SKM-1 treated with dmso at 0.1 percent for 144 hours (cell line): Measurements from ENCODE around the gene MCTP1.
"Not testable (repeated sequence)": the region's sequence is repeated elsewhere in the genome, so short reads cannot be mapped to it uniquely, and the experiment has no call there.

Experiments used
- DNase-seq: peaks from one replicate; lab custom pipeline; 2025; ENCODE audit not compliant: unreplicated experiment; lab: John Stamatoyannopoulos, UW

MCTP1 gene

DNA sequence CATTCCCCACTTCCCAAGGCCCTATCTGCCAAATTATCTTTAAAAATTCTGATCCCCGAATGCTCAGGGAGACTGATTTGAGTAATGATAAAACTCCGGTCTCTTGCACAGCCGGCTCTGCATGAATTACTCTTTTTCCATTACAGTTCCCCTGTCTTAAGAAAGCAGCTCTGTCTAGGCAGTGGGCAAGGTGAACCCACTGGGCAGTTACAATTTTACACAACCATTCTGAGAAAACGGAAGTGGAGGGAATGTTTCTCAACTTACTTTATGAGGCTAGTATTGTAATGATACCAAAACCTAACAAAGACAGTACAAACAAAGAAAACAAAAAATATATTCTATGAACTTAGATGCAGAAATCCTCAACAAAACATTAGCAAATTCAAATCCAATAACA is 100.0 kb downstream of the MCTP1 start:
- peak; percentile 85 for DNase-seq

DNA sequence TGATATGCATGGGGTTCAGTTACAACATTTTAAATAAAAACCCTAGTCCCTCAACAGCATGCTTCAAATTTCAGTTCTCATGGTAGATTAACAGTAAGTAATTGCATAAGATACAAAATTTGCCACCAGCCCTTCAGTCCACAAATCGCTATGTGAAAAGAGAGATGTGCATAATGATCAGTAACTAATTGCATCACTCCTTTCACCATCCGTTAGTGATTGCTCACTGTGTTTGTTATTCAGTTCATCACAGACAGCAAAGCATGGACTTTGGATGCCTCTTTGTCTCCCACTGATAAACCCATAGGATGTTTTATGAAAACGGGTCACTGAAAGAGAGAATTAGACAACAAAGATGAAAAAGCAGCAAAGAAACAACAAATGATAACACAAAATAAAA is 103.2 kb downstream of the MCTP1 start:
- no peak for DNase-seq

DNA sequence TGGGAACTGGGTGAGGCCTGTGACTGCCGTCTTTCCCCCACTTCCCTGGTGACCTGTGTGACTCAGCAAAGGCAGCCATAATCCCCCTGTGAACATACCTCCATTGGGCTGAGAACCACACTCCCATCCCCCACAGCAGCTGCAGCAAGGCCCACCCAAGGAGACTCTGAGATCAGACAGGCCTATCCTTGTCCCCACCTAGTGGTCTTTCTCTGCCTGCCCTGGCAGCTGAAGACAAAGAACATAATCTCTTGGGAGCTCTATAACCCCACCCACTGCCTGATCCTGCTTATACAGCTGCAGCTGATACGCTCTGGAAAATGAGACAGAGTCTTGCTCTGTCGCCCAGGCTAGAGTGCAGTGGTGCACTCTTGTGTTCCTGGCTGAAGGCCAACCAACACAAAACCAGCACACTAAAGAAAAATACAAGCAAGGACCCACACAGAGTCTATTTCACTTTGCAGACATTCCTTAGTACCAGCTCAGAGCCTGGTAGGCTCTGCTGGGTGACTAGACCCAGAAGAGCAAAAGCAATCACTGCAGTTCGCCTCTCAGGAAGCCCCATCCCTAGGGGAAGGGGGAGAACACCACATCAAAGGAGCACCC is 106.7 kb downstream of the MCTP1 start:
- no peak for DNase-seq

DNA sequence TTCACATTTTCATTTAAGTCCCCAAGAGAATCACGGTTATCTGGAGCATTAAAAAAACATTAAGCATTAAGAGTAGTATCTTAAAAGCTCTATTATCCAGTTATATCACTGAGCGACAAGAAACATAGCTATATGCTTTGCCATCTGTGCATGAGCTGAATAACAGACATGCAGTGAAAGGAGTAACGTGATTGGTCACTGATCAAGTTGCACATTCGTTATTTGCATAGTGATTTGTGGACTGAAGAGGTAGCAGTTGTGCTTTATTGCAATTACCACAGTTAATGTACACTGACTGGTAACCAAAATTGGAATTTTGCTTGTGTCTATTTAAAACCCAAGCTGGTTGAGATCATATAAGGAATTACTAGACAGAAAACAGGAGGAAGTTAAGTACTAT is 107.4 kb downstream of the MCTP1 start:
- DNase-seq: no peak

DNA sequence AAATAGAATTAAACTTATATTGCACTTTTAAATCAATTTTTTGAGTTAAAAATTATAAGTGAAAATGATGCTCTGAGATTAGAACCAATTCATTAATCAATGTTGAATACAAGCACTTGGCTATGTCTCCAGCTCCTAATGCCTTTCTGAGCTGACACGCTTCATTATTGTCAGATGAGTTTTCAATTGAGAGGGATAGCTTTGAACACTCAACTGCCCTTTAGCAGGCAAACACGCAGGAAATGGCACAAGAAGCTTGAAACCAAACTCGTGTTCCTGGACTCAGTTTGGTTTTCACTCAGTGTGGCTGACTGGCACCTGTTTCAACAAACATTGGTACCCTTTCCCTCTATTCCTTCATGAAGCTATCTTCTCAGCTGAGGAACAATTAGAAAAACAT is 109.8 kb downstream of the MCTP1 start:
- DNase-seq: no peak

DNA sequence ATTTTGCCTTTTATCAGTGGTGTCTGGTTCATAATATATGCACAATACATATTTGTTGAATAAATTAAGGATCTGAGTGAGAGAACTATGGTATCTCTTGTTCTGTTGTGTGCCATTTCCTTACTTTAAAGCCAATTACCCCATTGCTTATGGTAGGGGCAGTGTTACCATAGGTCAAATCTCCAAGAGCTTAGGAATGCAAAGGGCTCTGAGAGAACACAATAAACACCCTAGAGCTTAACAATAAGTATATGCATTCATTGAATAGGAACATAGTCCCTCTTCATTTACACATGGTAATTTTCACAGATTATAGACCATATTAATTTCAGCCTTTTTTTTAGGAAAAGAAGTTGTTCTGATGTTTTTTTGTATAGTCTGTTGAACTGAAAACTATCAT is 112.2 kb downstream of the MCTP1 start:
- DNase-seq: no peak

DNA sequence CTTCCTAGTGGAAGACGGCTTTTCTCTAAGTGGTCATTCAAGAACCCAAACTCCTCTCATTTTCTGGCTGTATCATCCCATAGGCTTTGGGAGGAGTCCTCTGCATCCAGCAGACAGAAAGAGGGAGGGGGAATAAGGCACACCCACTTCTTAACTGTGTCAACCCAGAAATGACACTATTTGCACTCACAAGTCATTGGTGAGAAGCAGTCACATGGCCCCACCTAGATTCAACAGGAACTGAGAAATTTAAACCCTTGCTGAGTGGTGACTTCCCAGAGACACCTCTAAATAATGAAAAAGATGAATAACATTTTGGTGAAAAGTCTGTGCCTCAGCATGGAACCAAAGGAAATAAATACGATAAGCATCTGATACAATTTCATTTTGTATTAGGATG is 120.0 kb downstream of the MCTP1 start:
- DNase-seq: no peak

DNA sequence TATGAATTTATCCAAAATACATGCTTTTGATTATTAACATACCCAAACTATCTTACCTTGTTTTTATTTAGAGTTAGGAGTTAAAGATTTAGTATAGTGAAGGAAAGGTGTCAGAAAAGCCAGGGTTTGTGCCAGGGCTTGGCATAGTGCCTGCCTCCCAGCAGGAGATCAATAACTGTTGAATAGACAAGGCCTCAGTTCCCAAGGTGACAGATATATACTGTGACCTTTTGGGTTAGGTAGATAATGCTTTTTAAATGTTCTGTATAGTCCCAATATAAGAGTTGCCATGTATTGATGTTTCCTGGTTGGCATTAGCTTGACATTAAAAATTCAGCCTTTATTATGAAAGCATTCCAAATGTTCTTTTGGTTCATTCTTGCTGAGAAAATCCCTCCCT is 121.8 kb downstream of the MCTP1 start:
- DNase-seq: no peak

DNA sequence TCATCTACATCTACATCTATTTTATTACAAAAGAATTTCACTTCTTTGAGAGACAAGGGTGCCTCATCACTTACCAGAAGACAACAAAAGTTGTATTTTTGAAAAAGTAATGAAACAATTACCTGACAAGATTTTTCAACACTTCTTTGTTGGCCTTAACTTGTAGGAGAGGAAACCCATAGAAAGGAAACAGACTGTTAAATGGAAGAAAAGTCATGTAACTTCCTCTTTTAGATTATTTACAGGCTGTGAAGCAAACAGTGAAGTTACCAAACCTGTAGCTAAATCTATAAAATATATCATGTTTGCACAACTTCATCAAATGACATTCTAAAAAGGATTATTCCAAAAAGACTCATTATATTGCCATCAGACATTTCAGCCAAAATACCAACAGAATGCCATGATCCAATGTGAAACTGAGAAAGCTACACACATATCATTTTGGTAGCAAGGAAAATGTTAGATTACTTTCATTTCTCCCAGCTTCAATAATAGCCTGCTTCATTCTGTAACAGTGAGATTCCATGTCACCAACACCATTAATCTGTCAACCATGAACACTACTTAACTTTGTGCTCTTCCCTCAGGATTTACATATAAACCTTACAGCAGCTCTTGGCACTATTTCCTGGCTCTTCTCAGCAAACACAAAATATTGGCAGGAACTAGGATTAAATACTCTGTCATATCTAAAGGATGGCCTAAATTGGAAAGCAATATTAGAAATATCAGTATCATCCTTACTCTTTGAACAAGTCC is 122.5 kb downstream of the MCTP1 start:
- DNase-seq: peak; percentile 71

DNA sequence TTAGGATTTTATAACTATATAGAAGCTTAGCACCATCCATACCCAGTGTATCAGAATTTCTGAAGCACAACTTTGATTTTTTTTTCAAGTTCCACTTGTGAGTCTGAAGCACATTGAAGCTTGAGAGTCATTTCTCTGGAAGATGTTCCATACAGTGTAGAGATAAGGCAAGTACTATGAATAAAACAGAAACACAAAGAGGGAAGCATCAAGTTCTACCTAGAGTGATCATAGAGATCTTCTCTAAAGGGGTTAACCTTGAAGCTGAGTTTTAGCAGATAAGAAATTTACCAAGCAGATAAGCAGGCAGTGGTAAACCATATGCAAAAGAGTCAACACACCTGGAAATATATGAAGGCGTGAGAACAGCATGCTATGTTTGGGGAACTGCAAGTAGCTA is 125.3 kb downstream of the MCTP1 start:
- DNase-seq: no peak

DNA sequence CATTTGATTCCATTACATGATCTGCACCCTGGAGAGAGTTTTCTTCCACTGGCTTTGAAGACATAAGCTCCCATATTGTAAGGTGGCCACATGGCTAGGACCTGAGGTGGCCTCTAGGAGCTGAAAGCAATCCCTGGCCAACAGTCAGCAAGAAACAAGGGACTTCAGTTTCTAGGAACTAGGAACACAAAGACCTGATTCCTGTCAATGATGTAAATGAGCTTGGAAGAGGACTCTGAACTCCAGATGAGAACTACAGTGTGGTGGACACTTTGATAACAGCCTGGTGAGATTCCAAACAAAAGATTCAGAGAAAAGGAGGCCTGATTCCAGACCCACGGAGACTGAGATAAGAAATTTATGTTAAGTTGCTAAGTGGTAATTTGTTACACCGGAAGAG is 129.0 kb downstream of the MCTP1 start:
- DNase-seq: no peak

DNA sequence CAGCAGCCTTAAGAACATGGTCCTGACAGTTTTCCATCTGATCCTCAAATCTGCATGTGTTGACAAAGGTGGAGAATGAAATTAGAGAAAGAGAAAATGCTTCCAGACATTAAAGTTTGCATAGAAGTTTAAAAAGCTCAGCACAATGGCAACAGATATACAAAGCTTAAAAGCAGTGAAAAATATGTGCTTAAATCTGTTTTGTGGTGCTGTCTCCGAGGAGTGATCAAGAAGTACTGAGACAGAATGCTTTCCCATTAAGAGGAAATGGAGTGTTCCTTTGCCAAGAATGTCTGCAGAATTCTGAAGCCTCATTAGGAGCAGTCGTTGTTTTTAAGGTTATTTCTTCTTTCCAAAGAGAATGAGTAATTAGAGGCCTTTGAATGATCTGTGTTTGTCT is 131.4 kb downstream of the MCTP1 start:
- DNase-seq: no peak

DNA sequence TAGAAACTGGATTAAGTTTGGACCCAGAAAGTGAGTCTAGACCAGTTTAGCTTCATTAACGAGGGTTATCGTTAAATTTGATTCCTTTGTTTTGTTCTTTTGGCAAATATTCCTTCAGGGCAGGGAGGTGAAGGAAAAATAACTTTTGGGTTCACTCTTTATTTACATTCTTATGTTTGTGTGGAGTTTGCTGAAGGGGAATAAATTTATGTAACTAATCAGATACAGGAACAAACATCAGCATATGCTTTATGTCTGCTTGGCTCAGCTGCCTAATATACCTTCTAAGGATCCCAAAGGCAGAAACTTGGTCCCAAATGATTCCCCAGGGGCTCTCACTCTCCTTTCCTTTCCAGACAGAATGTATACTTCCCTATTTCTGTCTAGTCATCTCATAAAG is 132.4 kb downstream of the MCTP1 start:
- no peak for DNase-seq

DNA sequence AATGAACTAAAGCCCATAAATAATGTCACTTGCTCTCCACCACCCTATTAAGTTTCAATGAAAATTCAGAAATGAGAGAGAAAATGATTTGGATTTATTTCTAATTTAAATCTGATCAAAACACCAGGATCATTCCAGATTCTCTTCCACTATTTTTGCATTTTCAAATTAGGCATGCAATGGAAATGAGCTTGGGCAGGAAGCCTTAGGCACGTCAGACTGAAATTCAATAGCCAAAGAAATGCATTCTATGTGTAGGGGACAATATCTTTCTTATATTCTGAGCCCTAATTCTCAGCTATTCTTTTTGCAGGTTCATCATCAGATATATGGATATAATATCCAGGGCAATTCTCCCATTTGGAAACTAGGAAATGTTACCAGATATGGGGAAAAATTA is 132.8 kb downstream of the MCTP1 start:
- DNase-seq: no peak

DNA sequence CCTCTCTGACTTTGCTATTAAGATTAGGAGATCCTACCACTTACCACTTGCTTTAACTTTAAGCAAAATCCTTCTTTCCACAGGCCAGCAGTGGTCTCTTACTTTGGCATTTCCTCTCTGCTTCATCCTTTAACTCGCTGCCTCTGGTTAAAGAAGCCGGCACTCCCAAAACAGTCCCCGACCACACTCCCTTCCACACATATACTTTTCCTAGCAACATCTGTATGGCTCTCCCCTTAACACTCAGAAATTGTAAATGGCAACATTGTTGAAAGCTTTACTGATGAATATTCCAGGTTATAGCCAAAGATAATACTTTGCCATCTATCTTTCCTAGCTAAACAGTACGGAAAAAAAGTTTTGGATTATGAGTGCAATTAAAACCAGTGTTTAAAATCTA is 133.2 kb downstream of the MCTP1 start:
- DNase-seq: no peak

DNA sequence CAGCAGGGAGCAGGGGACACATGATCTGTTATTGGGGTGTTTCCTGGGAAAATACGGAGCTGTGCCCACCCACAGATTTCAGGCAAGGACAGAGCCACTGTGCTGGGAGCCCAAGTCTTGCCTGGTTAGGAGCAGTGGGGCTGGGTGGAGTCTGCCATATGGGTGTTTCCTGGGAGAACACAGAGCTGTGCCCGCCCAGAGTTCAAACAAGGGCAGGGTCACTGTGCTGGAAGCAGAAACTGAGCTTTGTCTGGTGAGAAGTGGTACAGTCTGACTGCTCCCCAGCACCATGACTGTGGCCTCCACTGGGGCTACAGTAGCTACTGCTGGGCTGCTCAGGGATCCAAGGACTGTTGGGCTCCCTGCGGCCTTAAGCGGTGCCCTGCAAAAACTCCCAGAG is 135.5 kb downstream of the MCTP1 start:
- DNase-seq: no peak

DNA sequence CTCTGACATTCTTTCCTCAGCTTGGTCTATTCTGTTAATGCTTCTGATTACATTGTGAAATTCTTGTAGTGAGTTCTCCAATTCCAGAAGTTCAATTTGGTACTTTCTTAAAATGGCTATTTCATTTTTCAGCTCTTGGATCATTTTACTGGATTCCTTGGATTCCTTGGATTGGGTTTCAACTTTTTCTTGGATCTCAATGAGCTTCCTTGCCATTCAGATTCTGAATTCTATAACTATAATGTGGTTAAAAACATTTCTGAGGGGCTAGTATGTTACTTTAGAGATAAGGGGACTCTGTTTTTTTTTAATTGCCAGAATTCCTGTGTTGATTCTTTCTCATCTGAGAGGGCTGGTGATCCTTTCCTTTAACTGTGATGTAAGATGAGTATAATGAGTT is 136.4 kb downstream of the MCTP1 start:
- no peak for DNase-seq

DNA sequence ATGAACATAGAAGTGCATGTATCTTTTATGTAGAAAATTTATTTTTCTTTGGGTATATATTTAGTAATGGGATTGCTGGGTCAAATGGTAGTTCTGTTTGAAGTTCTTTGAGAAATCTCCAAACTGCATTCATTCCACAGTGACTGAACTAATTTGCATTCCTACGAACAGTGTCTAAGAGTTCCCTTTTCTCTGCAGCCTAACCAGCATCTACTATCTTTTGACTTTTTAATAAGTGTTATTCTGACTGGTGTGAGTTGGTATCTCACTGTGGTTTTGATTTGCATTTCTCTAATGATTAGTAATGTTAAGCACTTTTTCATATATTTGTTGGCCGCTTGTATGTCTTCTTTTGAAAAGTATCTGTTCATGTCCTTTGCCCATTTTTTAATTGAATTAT is 141.0 kb downstream of the MCTP1 start:
- DNase-seq: not testable (repeated sequence)

DNA sequence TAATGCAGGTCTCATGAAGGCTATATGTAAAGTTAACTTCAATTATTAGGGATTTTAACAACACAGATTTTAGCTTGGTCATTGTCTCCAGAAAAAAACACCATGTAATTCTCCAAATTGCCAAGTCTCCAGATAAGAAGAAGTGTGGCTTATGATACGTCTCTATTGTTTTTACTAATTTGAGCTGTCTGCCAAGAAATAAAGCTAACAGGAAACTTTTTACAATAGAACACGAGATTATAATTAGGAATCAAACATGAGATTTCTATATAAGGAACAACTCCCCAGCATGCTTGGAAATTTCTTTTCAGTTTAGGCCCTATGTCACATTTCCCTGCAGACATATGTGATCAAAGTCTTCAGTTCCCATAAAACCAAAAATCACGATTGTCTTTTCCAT is 142.7 kb downstream of the MCTP1 start:
- no peak for DNase-seq

DNA sequence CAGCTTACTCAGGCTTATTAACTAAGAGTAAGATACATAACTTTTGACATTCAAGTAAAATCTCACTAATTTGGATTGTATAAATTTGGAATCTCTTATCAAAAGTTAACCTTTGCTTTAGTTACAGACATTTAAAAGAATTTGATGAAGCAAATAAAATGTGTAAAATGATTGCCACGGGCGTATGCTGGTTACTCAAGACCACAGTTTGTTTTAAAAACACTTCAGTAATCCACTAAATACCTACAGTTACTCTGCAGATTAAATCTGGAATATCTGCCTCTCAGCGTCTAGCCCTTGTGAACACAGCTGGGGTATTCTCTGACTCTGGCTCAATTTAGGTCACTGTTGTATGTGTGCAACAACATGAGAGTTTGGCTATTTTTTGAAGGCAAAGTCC is 143.8 kb downstream of the MCTP1 start:
- DNase-seq: no peak

DNA sequence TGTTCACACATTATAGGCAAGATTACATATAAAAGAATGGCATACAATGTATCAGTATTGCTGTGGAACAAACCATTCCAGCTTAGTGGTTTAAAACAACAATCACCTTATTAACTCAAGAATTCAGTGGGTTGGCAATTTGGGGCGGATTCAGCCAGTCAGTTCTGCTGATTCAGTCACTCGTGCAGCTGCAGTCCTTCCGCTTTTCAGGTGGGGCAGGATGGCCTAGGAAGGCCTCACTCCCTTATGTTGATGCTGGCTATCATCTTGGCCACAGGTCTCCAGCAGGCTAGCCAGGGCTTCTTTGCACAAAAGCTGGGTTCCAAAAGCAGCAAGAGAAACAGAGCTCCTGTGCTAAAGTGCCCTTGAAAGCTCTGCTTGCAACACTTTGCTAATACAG is 150.6 kb downstream of the MCTP1 start:
- DNase-seq: no peak

DNA sequence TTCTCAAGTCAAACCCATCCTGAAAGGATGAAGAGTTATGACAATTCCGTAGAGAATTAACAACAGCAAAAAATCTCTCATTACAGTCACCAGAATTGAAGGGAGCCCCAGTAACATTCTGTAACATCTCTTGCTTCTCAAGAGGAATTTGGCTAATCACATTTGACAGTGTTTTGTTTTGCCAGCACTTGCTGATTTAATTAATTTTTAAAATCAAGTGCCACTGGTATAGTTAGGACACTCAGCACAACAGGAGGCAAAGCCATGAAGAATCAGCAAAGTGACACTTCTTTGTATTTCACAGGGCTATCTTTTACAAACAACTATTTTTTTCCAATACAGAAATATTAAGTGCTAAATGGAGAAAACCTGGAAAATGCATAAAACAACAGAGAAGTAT is 152.8 kb downstream of the MCTP1 start:
- DNase-seq: no peak

DNA sequence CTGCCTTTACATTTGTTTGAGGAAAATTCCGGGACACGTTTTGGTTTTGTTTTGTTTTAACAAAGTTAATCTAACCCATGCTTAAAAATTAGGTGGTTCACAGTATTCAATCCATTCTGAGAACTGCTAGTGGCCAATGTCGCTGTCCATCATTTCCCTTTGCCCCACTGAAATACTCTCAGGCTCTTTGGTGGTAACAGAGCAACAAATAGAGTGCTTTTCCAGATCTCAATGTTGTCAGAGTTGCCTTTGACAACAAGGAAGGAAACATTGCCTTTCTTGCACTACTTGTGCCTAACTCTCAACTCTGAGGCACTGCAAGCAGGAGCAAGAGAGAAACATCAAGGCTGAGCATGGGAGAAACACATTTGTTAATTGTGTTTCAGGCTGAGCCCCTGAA is 154.0 kb downstream of the MCTP1 start:
- no peak for DNase-seq
